DMS53 treated with DMSO at 0.1 percent for 48 hours (cell line): ENCODE data around the gene PSD.

Source experiments
- DNase-seq: peaks from one replicate; lab custom pipeline; 2025; ENCODE audit not compliant: unreplicated experiment; lab: John Stamatoyannopoulos, UW

PSD gene

GRCh38 chr10:102405632-102406031 lies 13.0 kb downstream of the PSD start:
- DNase-seq = no peak

- DNase-seq = no peak
Observed at GRCh38 chr10:102405108-102405571, 13.4 kb downstream of the PSD start.

GRCh38 chr10:102404361-102405107 lies 14.1 kb downstream of the PSD start:
- DNase-seq = no peak

GRCh38 chr10:102403115-102403514 lies 15.5 kb downstream of the PSD start:
- DNase-seq = no peak

- DNase-seq = no peak
Observed at GRCh38 chr10:102402512-102402896, 16.1 kb downstream of the PSD start.

- DNase-seq = no peak
Observed at GRCh38 chr10:102401735-102402511, 16.7 kb downstream of the PSD start.

GRCh38 chr10:102401342-102401654 lies 17.3 kb downstream of the PSD start:
- no peak for DNase-seq

- no peak for DNase-seq
Observed at GRCh38 chr10:102400598-102401341, 17.8 kb downstream of the PSD start.

- no peak for DNase-seq
Observed at GRCh38 chr10:102400076-102400475, 18.5 kb downstream of the PSD start.

GRCh38 chr10:102399217-102400021 lies 19.2 kb downstream of the PSD start:
- DNase-seq = peak; percentile 65

GRCh38 chr10:102398172-102399020 lies 20.2 kb downstream of the PSD start:
- no peak for DNase-seq

- no peak for DNase-seq
Observed at GRCh38 chr10:102397222-102398171, 21.1 kb downstream of the PSD start.

- no peak for DNase-seq
Observed at GRCh38 chr10:102396730-102397151, 21.8 kb downstream of the PSD start.

GRCh38 chr10:102396317-102396650 lies 22.3 kb downstream of the PSD start:
- no peak for DNase-seq

- peak; percentile 43 for DNase-seq
Observed at GRCh38 chr10:102395400-102396316, 22.9 kb downstream of the PSD start, which contains the start of gene NFKB2. TSS of gene NFKB2 (plus strand) at chr10:102395705. CDS start at chr10:102395960, 255 bp downstream.

- peak; percentile 80 for DNase-seq
Observed at GRCh38 chr10:102394801-102395399, 23.7 kb downstream of the PSD start.

- DNase-seq = peak; percentile 85
Observed at GRCh38 chr10:102394079-102394800, 24.3 kb downstream of the PSD start.
